K562 (cell line): ENCODE data around the gene SAMD11. TPM values are rescaled to one million over a fixed set of nuclear protein-coding genes. Genes with fewer than 3 reads are reported as not detected.

ENCODE experiments used
- ARHGAP35 ChIP-seq: fragments of 450-650 bp; IDR thresholded peaks from 2 replicates; pipeline ENCODE4 v1.6.1; 2018; ENCODE audit not compliant: partially characterized antibody
- ATF1 ChIP-seq, 2 experiments: fragments of 450-650 bp in 1 of 2; IDR thresholded peaks; 2 replicates each; pipeline ENCODE4 v1.6.1; 2016; ENCODE audit warnings: missing compliant biosample characterization in 1 of 2, missing genetic modification characterization in 1 of 2
- CREB1 ChIP-seq, 2 experiments: sonication (generic) in 1 of 2; formaldehyde crosslinking in 1 of 2; IDR thresholded peaks; 2 replicates each; pipeline versions ENCODE4 v1.6.1 to v1.8.0; 2012 to 2022; ENCODE audit warnings: inconsistent platforms in 1 of 2, mild to moderate bottlenecking in 1 of 2, missing genetic modification reagents in 1 of 2, moderate library complexity in 1 of 2
- DNMT1 ChIP-seq: fragments of 450-650 bp; IDR thresholded peaks from 2 replicates; pipeline ENCODE4 v1.6.1; 2016; ENCODE audit warnings: antibody characterized with exemption, mild to moderate bottlenecking
- MIER1 ChIP-seq: fragments of 450-650 bp; IDR thresholded peaks from 2 replicates; pipeline ENCODE4 v1.6.1; 2016; ENCODE audit warnings: antibody characterized with exemption, mild to moderate bottlenecking, low read depth
- MTA3 ChIP-seq: fragments of 450-650 bp; formaldehyde crosslinking; IDR thresholded peaks from 2 replicates; pipeline ENCODE4 v1.6.1; 2017; ENCODE audit warnings: mild to moderate bottlenecking, borderline replicate concordance
- PHF8 ChIP-seq: fragments of 200-600 bp; sonication (generic); IDR thresholded peaks from 2 replicates; pipeline ENCODE4 v1.6.1; 2012; ENCODE audit warnings: mixed run types, mild to moderate bottlenecking, inconsistent platforms, low read length, moderate library complexity, borderline replicate concordance
- RNF2 ChIP-seq: sonication (generic); IDR thresholded peaks from 2 replicates; pipeline ENCODE4 v1.6.1; 2016
- SMAD3 ChIP-seq: fragments of 450-650 bp; formaldehyde crosslinking; conservative IDR thresholded peaks from 2 replicates; pipeline ENCODE4 v1.4.0; 2020; ENCODE audit warnings: mild to moderate bottlenecking
- TAL1 ChIP-seq: fragments of 450-650 bp; IDR thresholded peaks from 2 replicates; pipeline ENCODE4 v1.6.1; 2016; ENCODE audit warnings: mild to moderate bottlenecking
- ZEB2 ChIP-seq: fragments of 450-650 bp; IDR thresholded peaks from 2 replicates; pipeline ENCODE4 v1.6.1; 2016
- ZNF146 ChIP-seq: IDR thresholded peaks from one replicate; pipeline ENCODE4 v1.6.1; 2018; ENCODE audit warnings: missing compliant biosample characterization; ENCODE audit not compliant: unreplicated experiment
- polyA plus RNA-seq, 8 experiments: library from polyadenylated mRNA; depleted of rRNA in 4 of 8; stranded (reverse) in 5 of 8; unstranded in 3 of 8; fragments of >200 nt; fragmentation: Nextera tagmentation in 2 of 8; fragmentation: Illumina TruSeq in 1 of 8; extraction: Ambion mirVana in 2 of 8; extraction: Trizol in 1 of 8; gene quantifications; 2 replicates each; pipeline versions ENCODE4 v1.2.1 to v1.2.3, GENCODE V29; 2011 to 2014; ENCODE audit warnings: inconsistent platforms in 1 of 8, missing spikeins in 1 of 8
- total RNA-seq, 7 experiments: library from RNA; depleted of rRNA in 6 of 7; stranded (reverse); fragments of >200 nt in 6 of 7; fragmentation: Illumina TruSeq in 2 of 7; extraction: Trizol in 2 of 7; gene quantifications; 2 replicates each; pipeline versions ENCODE4 v1.2.1 to v1.2.3, GENCODE V29; 2011 to 2021; ENCODE audit warnings: low replicate concordance in 1 of 7
- TF ChIP-seq, protein P1 (sequence below): sonication (generic); formaldehyde crosslinking; IDR thresholded peaks from 2 replicates; pipeline ENCODE4 v1.8.0; 2022; ENCODE audit warnings: mild to moderate bottlenecking, missing genetic modification reagents
- TF ChIP-seq, protein P2 (sequence below): fragments of 450-650 bp; IDR thresholded peaks from 2 replicates; pipeline ENCODE4 v1.6.1; 2016
- TF ChIP-seq, protein P3 (sequence below): fragments of 450-650 bp; IDR thresholded peaks from 2 replicates; pipeline ENCODE4 v1.6.1; 2016; ENCODE audit warnings: mild to moderate bottlenecking, moderate library complexity

The SAMD11 gene
- total and polyA plus RNA-seq, 9 of the 15 experiments (the other 6 are each of a cell fraction or from before 2014, with no cell fraction given) = 0.07 to 0.82 (median 0.11) TPM; not detected in 2

DNA sequence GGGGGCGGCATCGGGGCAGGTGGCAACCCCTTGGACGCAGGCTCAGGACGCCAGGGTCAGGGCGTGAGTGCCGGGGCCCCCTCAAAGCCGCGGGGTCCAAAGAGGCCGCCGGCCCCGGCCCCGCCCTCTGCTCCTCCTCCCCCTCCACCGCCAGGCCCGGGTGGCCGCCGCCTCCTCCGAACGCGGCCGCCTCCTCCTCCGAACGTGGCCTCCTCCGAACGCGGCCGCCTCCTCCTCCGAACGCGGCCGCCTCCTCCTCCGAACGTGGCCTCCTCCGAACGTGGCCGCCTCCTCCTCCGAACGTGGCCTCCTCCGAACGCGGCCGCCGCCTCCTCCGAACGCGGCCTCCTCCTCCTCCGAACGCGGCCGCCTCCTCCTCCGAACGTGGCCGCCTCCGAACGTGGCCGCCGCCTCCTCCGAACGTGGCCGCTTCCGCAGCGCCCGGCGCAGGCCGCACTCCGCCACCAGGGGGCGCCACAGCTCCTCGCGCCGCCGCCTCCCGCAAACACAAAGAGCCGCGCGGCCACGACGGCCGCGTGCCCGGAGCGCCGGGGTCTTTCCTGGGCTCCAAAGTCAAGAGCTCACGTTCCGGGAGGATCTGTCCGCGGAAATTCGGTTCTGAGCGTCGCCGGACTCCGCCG, 19.3 kb upstream of the SAMD11 start (continued):
- TF ChIP-seq TAL1 = no peak
- no peak for TF ChIP-seq DNMT1
- TF ChIP-seq SMAD3 = no peak
- TF ChIP-seq ZNF146 (CRISPR knock-in tag) = no peak
- TF ChIP-seq ARHGAP35 = no peak
- TF ChIP-seq, protein P1, sequence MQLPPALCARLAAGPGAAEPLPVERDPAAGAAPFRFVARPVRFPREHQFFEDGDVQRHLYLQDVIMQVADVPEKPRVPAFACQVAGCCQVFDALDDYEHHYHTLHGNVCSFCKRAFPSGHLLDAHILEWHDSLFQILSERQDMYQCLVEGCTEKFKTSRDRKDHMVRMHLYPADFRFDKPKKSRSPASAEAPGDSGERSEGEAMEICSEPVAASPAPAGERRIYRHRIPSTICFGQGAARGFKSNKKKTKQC = peak; percentile 97
- TF ChIP-seq RNF2 = 0 out of 2 replicates have a peak, but pooled peaks have one; percentile 45
- 0 out of 2 replicates have a peak, but pooled peaks have one; percentile 15 for TF ChIP-seq CREB1 (IDR thresholded peaks at IDR 0.05)
- peak; percentile 76 for TF ChIP-seq CREB1 (CRISPR knock-in tag; IDR thresholded peaks at IDR 0.05)
- peak; percentile 76 for TF ChIP-seq MTA3
- no peak for TF ChIP-seq ATF1 (CRISPR knock-in tag; IDR thresholded peaks at IDR 0.05)
- peak; percentile 47 for TF ChIP-seq ATF1 (tag; IDR thresholded peaks at IDR 0.05)
- TF ChIP-seq ZEB2 = no peak
- TF ChIP-seq, protein P2, sequence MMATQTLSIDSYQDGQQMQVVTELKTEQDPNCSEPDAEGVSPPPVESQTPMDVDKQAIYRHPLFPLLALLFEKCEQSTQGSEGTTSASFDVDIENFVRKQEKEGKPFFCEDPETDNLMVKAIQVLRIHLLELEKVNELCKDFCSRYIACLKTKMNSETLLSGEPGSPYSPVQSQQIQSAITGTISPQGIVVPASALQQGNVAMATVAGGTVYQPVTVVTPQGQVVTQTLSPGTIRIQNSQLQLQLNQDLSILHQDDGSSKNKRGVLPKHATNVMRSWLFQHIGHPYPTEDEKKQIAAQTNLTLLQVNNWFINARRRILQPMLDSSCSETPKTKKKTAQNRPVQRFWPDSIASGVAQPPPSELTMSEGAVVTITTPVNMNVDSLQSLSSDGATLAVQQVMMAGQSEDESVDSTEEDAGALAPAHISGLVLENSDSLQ = no peak
- TF ChIP-seq PHF8 = peak; percentile 53; the same call in 1 of the 2 replicates
- no peak for TF ChIP-seq MIER1
- TF ChIP-seq, protein P3, sequence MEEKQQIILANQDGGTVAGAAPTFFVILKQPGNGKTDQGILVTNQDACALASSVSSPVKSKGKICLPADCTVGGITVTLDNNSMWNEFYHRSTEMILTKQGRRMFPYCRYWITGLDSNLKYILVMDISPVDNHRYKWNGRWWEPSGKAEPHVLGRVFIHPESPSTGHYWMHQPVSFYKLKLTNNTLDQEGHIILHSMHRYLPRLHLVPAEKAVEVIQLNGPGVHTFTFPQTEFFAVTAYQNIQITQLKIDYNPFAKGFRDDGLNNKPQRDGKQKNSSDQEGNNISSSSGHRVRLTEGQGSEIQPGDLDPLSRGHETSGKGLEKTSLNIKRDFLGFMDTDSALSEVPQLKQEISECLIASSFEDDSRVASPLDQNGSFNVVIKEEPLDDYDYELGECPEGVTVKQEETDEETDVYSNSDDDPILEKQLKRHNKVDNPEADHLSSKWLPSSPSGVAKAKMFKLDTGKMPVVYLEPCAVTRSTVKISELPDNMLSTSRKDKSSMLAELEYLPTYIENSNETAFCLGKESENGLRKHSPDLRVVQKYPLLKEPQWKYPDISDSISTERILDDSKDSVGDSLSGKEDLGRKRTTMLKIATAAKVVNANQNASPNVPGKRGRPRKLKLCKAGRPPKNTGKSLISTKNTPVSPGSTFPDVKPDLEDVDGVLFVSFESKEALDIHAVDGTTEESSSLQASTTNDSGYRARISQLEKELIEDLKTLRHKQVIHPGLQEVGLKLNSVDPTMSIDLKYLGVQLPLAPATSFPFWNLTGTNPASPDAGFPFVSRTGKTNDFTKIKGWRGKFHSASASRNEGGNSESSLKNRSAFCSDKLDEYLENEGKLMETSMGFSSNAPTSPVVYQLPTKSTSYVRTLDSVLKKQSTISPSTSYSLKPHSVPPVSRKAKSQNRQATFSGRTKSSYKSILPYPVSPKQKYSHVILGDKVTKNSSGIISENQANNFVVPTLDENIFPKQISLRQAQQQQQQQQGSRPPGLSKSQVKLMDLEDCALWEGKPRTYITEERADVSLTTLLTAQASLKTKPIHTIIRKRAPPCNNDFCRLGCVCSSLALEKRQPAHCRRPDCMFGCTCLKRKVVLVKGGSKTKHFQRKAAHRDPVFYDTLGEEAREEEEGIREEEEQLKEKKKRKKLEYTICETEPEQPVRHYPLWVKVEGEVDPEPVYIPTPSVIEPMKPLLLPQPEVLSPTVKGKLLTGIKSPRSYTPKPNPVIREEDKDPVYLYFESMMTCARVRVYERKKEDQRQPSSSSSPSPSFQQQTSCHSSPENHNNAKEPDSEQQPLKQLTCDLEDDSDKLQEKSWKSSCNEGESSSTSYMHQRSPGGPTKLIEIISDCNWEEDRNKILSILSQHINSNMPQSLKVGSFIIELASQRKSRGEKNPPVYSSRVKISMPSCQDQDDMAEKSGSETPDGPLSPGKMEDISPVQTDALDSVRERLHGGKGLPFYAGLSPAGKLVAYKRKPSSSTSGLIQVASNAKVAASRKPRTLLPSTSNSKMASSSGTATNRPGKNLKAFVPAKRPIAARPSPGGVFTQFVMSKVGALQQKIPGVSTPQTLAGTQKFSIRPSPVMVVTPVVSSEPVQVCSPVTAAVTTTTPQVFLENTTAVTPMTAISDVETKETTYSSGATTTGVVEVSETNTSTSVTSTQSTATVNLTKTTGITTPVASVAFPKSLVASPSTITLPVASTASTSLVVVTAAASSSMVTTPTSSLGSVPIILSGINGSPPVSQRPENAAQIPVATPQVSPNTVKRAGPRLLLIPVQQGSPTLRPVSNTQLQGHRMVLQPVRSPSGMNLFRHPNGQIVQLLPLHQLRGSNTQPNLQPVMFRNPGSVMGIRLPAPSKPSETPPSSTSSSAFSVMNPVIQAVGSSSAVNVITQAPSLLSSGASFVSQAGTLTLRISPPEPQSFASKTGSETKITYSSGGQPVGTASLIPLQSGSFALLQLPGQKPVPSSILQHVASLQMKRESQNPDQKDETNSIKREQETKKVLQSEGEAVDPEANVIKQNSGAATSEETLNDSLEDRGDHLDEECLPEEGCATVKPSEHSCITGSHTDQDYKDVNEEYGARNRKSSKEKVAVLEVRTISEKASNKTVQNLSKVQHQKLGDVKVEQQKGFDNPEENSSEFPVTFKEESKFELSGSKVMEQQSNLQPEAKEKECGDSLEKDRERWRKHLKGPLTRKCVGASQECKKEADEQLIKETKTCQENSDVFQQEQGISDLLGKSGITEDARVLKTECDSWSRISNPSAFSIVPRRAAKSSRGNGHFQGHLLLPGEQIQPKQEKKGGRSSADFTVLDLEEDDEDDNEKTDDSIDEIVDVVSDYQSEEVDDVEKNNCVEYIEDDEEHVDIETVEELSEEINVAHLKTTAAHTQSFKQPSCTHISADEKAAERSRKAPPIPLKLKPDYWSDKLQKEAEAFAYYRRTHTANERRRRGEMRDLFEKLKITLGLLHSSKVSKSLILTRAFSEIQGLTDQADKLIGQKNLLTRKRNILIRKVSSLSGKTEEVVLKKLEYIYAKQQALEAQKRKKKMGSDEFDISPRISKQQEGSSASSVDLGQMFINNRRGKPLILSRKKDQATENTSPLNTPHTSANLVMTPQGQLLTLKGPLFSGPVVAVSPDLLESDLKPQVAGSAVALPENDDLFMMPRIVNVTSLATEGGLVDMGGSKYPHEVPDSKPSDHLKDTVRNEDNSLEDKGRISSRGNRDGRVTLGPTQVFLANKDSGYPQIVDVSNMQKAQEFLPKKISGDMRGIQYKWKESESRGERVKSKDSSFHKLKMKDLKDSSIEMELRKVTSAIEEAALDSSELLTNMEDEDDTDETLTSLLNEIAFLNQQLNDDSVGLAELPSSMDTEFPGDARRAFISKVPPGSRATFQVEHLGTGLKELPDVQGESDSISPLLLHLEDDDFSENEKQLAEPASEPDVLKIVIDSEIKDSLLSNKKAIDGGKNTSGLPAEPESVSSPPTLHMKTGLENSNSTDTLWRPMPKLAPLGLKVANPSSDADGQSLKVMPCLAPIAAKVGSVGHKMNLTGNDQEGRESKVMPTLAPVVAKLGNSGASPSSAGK = peak; percentile 91
